Measurements from ENCODE around the gene IGFN1.

DNA sequence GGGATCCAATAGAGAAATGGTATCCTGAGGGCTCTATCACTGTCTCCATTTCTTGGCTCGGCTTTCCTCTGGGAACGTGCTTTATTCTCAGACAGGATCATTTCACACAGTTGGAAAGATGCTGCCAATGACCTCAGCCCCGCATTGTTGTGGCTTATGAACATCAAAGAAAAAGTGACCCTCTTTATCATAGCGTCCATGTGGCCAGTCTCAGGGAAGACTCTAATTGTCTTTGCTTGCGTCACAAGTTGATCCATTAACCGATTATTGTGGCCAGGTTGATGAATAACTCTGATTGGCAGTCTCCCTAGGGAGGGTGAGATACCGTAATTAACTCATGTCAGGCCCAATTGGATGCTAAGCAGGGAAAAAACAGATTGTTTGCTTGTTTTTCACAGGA is 26.0 kb upstream of the IGFN1 start:
- TF ChIP-seq, protein P1, sequence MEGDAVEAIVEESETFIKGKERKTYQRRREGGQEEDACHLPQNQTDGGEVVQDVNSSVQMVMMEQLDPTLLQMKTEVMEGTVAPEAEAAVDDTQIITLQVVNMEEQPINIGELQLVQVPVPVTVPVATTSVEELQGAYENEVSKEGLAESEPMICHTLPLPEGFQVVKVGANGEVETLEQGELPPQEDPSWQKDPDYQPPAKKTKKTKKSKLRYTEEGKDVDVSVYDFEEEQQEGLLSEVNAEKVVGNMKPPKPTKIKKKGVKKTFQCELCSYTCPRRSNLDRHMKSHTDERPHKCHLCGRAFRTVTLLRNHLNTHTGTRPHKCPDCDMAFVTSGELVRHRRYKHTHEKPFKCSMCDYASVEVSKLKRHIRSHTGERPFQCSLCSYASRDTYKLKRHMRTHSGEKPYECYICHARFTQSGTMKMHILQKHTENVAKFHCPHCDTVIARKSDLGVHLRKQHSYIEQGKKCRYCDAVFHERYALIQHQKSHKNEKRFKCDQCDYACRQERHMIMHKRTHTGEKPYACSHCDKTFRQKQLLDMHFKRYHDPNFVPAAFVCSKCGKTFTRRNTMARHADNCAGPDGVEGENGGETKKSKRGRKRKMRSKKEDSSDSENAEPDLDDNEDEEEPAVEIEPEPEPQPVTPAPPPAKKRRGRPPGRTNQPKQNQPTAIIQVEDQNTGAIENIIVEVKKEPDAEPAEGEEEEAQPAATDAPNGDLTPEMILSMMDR (IDR thresholded peaks at IDR 0.05), result no peak
- TF ChIP-seq POLR2A (IDR thresholded peaks at IDR 0.05), result no peak
